ENCODE measurements around the gene S100A10. TPM values are rescaled to one million over a fixed set of nuclear protein-coding genes. Genes with fewer than 3 reads are reported as not detected.
A peak's percentile ranks its signal among the peaks of the same experiment; 100 is the strongest.

S100A10 gene
- total and polyA plus RNA-seq, 2 of the 4 experiments (the other 2 are of a cell fraction), result 86.0 to 277 TPM

GRCh38 chr1:151992303-151993083, 1.2 kb downstream of the S100A10 start:
- peak overlapping the region; percentile 96 for H3K14ac ChIP-seq (replicated peaks; ENCODE audit: low read depth, low read length)
- in situ Hi-C loops (cut with MboI; ENCODE audit: low sequenced_read_pairs), result loop anchor here (10.0 to 25.0 kb wide), 2 partner anchors 448 to 680 kb away; partner anchors contain the start of gene TUFT1
- ChIA-PET POLR2A (ENCODE audit: unreplicated experiment) (interaction anchor here (0.6 kb wide), 2 partner anchors 9 to 1356 kb away, joined by 3 to 4 read pairs; partner anchors contain the start of gene PGLYRP4), CTCF (interaction anchor here (1.2 to 2.2 kb wide), 4 partner anchors 9 to 25 kb away, joined by 3 to 6 read pairs (median 4); no protein-coding TSS in a partner anchor)
- peaks cover 28% of the 10 kb centered on the region for H3K4me1 ChIP-seq (ENCODE audit: control insufficient read depth, insufficient read depth, low read length)
- H3K79me1 ChIP-seq (ENCODE audit: low read depth in 1 of 2, low read length in 2 of 2), result peaks cover 4 to 51% of the 10 kb centered on the region in 2 experiments
- H3K9me3 ChIP-seq (ENCODE audit: control insufficient read depth, insufficient read depth, low read length), result no peaks in the 10 kb centered on the region
- peak overlapping the region; percentile 29; the same call in 1 of the 2 replicates for H2BK20ac ChIP-seq (ENCODE audit: low read depth, low read length)
- ATAC-seq (ENCODE audit: low read depth), result peak; percentile 56
- peak overlapping the region; percentile 93 for H3K27ac ChIP-seq (ENCODE audit: insufficient read depth, low read length)
- peaks cover 12% of the 10 kb centered on the region for H3K9me1 ChIP-seq (ENCODE audit: insufficient read depth, low read length)
- H4K5ac ChIP-seq (ENCODE audit: low read depth, low read length), result peak overlapping the region; percentile 52; the same call in 1 of the 2 replicates
- TF ChIP-seq MXI1 (IDR thresholded peaks at IDR 0.05; ENCODE audit: borderline replicate concordance, low read depth, low read length) (peak; percentile 77; the same call in 1 of the 2 replicates), POLR2A (IDR thresholded peaks at IDR 0.05; ENCODE audit: low read depth, low read length) (peak; percentile 86), CTCF (conservative IDR thresholded peaks at IDR 0.05; ENCODE audit: low read depth, low read length) (no peak), ELK1 (IDR thresholded peaks at IDR 0.05; ENCODE audit: borderline replicate concordance, low read depth, low read length) (no peak), RCOR1 (IDR thresholded peaks at IDR 0.05; ENCODE audit: insufficient replicate concordance, low read length) (peak; percentile 36), CEBPB (IDR thresholded peaks at IDR 0.05; ENCODE audit: low read depth, low read length) (0 out of 2 replicates have a peak, but pooled peaks have one; percentile 16), USF2 (IDR thresholded peaks at IDR 0.05; ENCODE audit: low read depth, low read length) (peak; percentile 9; the same call in 1 of the 2 replicates), FOS (IDR thresholded peaks at IDR 0.05; ENCODE audit: low read depth, low read length) (peak; percentile 38; the same call in 1 of the 2 replicates)
- dilution Hi-C loops (cut with HindIII; ENCODE audit: low sequenced_read_pairs, unreplicated experiment), result no loop called here
- peak overlapping the region; percentile 88 for H2BK5ac ChIP-seq (ENCODE audit: low read depth, low read length, poor library complexity, severe bottlenecking)
- BruUV-seq (replicated peaks), result no TSS peak
- peak overlapping the region; percentile 82 for H2BK120ac ChIP-seq (ENCODE audit: low read depth, low read length)
- peak overlapping the region; percentile 94 for H2AK9ac ChIP-seq (replicated peaks; ENCODE audit: low read depth, low read length, poor library complexity)
- H2AK5ac ChIP-seq (ENCODE audit: low read depth, low read length), result peak overlapping the region; percentile 87
- WGBS, 2 experiments (ENCODE audit: extremely low coverage in 2 of 2, insufficient read length in 1 of 2), result 3% methylated on average over 13 of the region's 21 CpGs; no CpG with 5 or more reads in 1 of the 2 experiments
- H3K4me2 ChIP-seq (ENCODE audit: low read depth, low read length), result peak overlapping the region; percentile 93
- no peaks in the 10 kb centered on the region for H3K36me3 ChIP-seq (ENCODE audit: control insufficient read depth, insufficient read depth, low read length)
- H3K56ac ChIP-seq (ENCODE audit: extremely low read depth, insufficient read depth, low read length), result peak overlapping the region; percentile 90
- peaks cover 58% of the 10 kb centered on the region for H4K20me1 ChIP-seq (ENCODE audit: insufficient read depth, low read length)
- H3K23ac ChIP-seq (ENCODE audit: low read depth, low read length), result peak overlapping the region; percentile 96
- intact Hi-C loops (cut with micrococcal nuclease), result loop anchor here (2.0 kb wide), 1 partner anchor 104 kb away; no protein-coding TSS in a partner anchor
- peak overlapping the region; percentile 89 for H3K4me3 ChIP-seq (ENCODE audit: insufficient read depth, low read depth, low read length)
- H2AFZ ChIP-seq (replicated peaks; ENCODE audit: low read length, poor library complexity), result peak overlapping the region; percentile 87
- DNase-seq, result peak; percentile 87
- H3K4ac ChIP-seq (ENCODE audit: low read depth, low read length), result peak overlapping the region; percentile 97
- H4K8ac ChIP-seq (ENCODE audit: low read depth in 2 of 2, low read length in 2 of 2), result peak overlapping the region; percentile 90
- peak overlapping the region; percentile 92 for H4K91ac ChIP-seq (ENCODE audit: insufficient read depth, low read depth, low read length)
- H2BK15ac ChIP-seq (ENCODE audit: low read depth, low read length), result peak overlapping the region; percentile 51; the same call in 1 of the 3 replicates
- H3K27me3 ChIP-seq (ENCODE audit: control insufficient read depth, insufficient read depth, low read length), result no peaks in the 10 kb centered on the region
- H3K18ac ChIP-seq (ENCODE audit: low read depth, low read length), result peak overlapping the region; percentile 68
- H3K9ac ChIP-seq (ENCODE audit: low read depth, low read length), result peak overlapping the region; percentile 96

All from IMR-90 (cell line).